ENCODE data around the gene GIMAP8.
"Not testable (repeated sequence)": the region's sequence is repeated elsewhere in the genome, so short reads cannot be mapped to it uniquely, and the experiment has no call there.

Gene GIMAP8

GRCh38 chr7:150441524-150441923, 8.9 kb upstream of the GIMAP8 start:
- no peak for FAIRE-seq

- FAIRE-seq, result no peak
These were observed 7.6 kb upstream of the GIMAP8 start for GRCh38 chr7:150442811-150443210.

- FAIRE-seq, result no peak
These were observed 6.5 kb upstream of the GIMAP8 start for GRCh38 chr7:150443793-150444540.

GRCh38 chr7:150444674-150445365, 5.6 kb upstream of the GIMAP8 start:
- no peak for FAIRE-seq

GRCh38 chr7:150446288-150446938, 4.0 kb upstream of the GIMAP8 start:
- no peak for FAIRE-seq

- no peak for FAIRE-seq
These were observed 2.3 kb upstream of the GIMAP8 start for GRCh38 chr7:150447966-150448788.

GRCh38 chr7:150448789-150449147, 1.7 kb upstream of the GIMAP8 start:
- FAIRE-seq, result no peak

- no peak for FAIRE-seq
These were observed 1.1 kb upstream of the GIMAP8 start for GRCh38 chr7:150449206-150449952.

GRCh38 chr7:150451097-150451793, 815 bp downstream of the GIMAP8 start:
- FAIRE-seq, result no peak

- no peak for FAIRE-seq
These were observed 1.5 kb downstream of the GIMAP8 start for GRCh38 chr7:150451833-150452461.

- no peak for FAIRE-seq
These were observed 2.8 kb downstream of the GIMAP8 start for GRCh38 chr7:150453181-150453580.

- no peak for FAIRE-seq
These were observed 3.5 kb downstream of the GIMAP8 start for GRCh38 chr7:150453892-150454291.

- FAIRE-seq, result not testable (repeated sequence)
These were observed 6.6 kb downstream of the GIMAP8 start for GRCh38 chr7:150457064-150457463.

GRCh38 chr7:150458235-150458634, 7.8 kb downstream of the GIMAP8 start:
- no peak for FAIRE-seq

GRCh38 chr7:150458756-150459155, 8.3 kb downstream of the GIMAP8 start:
- no peak for FAIRE-seq

- no peak for FAIRE-seq
These were observed 11.1 kb downstream of the GIMAP8 start for GRCh38 chr7:150461520-150461919.

- FAIRE-seq, result no peak
These were observed 12.0 kb downstream of the GIMAP8 start for GRCh38 chr7:150462413-150462812.

- FAIRE-seq, result no peak
These were observed 13.0 kb downstream of the GIMAP8 start for GRCh38 chr7:150463461-150463860.

- FAIRE-seq, result no peak
These were observed 14.5 kb downstream of the GIMAP8 start for GRCh38 chr7:150464962-150465361.

- FAIRE-seq, result no peak
These were observed 15.0 kb downstream of the GIMAP8 start for GRCh38 chr7:150465414-150465813.

GRCh38 chr7:150466477-150466876, 16.0 kb downstream of the GIMAP8 start:
- FAIRE-seq, result no peak

All from TTC549 (cell line).